HFFc6 (cell line): ENCODE data around the gene NPS. TPM values are rescaled to one million over a fixed set of nuclear protein-coding genes. Genes with fewer than 3 reads are reported as not detected.

Experiments used
- DNase-seq: peaks from one replicate; pipeline ENCODE4 v3.0.0-alpha.2; 2018
- H3K27ac Mint-ChIP-seq: 2 replicates; pipeline ENCODE4 v1.8.0; 2020; ENCODE audit warnings: mild to moderate bottlenecking, mixed read lengths
- H3K27me3 Mint-ChIP-seq: 2 replicates; pipeline ENCODE4 v1.8.0; 2021; ENCODE audit warnings: mild to moderate bottlenecking, moderate library complexity, mixed read lengths; ENCODE audit not compliant: insufficient read depth
- H3K36me3 Mint-ChIP-seq: 2 replicates; pipeline ENCODE4 v1.8.0; 2021; ENCODE audit warnings: low read depth, mixed read lengths
- H3K4me1 Mint-ChIP-seq: 2 replicates; pipeline ENCODE4 v1.8.0; 2020; ENCODE audit warnings: low read depth, mixed read lengths
- H3K4me3 Mint-ChIP-seq: 2 replicates; pipeline ENCODE4 v1.8.0; 2020; ENCODE audit warnings: mild to moderate bottlenecking, moderate library complexity, mixed read lengths
- H3K9me3 Mint-ChIP-seq: 2 replicates; pipeline ENCODE4 v1.8.0; 2020; ENCODE audit warnings: mild to moderate bottlenecking, mixed read lengths
- total RNA-seq, 6 experiments: library from RNA; stranded (reverse); fragmentation: NEBNext Ultra II Directional; extraction: Animal tissue kit (Norgen Biotek cat#: 25700); gene quantifications; 2 replicates in 1 of 6; 3 replicates in 5 of 6; pipeline ENCODE4 v1.2.3, GENCODE V29; 2021
- TF ChIP-seq, protein P1 (sequence below): fragments of 200-600 bp; sonication (generic); IDR thresholded peaks from 2 replicates; pipeline ENCODE4 v1.5.0; 2021; ENCODE audit warnings: antibody characterized with exemption, mild to moderate bottlenecking

NPS gene
- total RNA-seq, 6 experiments from 2014 or later: not detected

- no peaks in the 10 kb centered on the region for H3K4me1 Mint-ChIP-seq
- peaks cover 53% of the 10 kb centered on the region for H3K9me3 Mint-ChIP-seq
- no peak overlapping the region for H3K27ac Mint-ChIP-seq
- TF ChIP-seq, protein P1, sequence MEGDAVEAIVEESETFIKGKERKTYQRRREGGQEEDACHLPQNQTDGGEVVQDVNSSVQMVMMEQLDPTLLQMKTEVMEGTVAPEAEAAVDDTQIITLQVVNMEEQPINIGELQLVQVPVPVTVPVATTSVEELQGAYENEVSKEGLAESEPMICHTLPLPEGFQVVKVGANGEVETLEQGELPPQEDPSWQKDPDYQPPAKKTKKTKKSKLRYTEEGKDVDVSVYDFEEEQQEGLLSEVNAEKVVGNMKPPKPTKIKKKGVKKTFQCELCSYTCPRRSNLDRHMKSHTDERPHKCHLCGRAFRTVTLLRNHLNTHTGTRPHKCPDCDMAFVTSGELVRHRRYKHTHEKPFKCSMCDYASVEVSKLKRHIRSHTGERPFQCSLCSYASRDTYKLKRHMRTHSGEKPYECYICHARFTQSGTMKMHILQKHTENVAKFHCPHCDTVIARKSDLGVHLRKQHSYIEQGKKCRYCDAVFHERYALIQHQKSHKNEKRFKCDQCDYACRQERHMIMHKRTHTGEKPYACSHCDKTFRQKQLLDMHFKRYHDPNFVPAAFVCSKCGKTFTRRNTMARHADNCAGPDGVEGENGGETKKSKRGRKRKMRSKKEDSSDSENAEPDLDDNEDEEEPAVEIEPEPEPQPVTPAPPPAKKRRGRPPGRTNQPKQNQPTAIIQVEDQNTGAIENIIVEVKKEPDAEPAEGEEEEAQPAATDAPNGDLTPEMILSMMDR: no peak
- no peak for DNase-seq
- no peaks in the 10 kb centered on the region for H3K27me3 Mint-ChIP-seq
- no peak overlapping the region for H3K4me3 Mint-ChIP-seq
- no peaks in the 10 kb centered on the region for H3K36me3 Mint-ChIP-seq
Measured at GRCh38 chr10:127532193-127532592, 16.9 kb upstream of the NPS start.

- peaks cover 48% of the 10 kb centered on the region for H3K9me3 Mint-ChIP-seq
Measured at GRCh38 chr10:127532659-127533058, 16.4 kb upstream of the NPS start.

GRCh38 chr10:127534074-127534473, 15.0 kb upstream of the NPS start:
- no peak overlapping the region for H3K4me3 Mint-ChIP-seq
- no peaks in the 10 kb centered on the region for H3K4me1 Mint-ChIP-seq
- no peak for DNase-seq
- no peak overlapping the region for H3K27ac Mint-ChIP-seq
- H3K36me3 Mint-ChIP-seq: no peaks in the 10 kb centered on the region
- TF ChIP-seq, protein P1: no peak
- peaks cover 46% of the 10 kb centered on the region for H3K9me3 Mint-ChIP-seq
- no peaks in the 10 kb centered on the region; the same call in 1 of the 2 replicates for H3K27me3 Mint-ChIP-seq

More at GRCh38 chr10:127532659-127533058, 16.4 kb upstream of the NPS start:
- DNase-seq: no peak
- Mint-ChIP-seq H3K4me3 (no peak overlapping the region), H3K36me3 (no peaks in the 10 kb centered on the region), H3K27ac (no peak overlapping the region), H3K27me3 (no peaks in the 10 kb centered on the region), H3K4me1 (no peaks in the 10 kb centered on the region)
- TF ChIP-seq, protein P1: no peak

DNA sequence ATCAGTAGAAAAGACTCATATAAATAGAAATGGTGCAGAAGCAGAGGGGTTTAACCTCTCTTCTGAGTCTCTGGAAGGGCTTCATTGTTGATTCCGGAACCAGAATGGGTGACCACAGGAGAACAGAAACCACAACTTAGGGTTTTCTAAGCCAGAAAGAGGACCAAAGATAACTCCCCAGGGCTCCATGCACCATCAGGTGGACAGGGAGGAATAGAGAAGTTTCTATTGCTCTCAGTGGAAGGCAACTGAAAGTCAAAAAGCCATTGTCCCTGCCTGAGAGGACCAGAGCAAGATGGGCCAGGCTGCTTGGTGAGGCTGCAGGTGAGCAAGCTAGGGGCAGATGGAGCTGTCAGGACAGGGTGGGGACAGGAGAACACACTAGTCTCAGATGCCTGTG, 14.6 kb upstream of the NPS start:
- Mint-ChIP-seq H3K27ac (no peak overlapping the region), H3K27me3 (no peaks in the 10 kb centered on the region; the same call in 1 of the 2 replicates), H3K4me3 (no peak overlapping the region), H3K9me3 (peaks cover 44% of the 10 kb centered on the region), H3K4me1 (no peaks in the 10 kb centered on the region), H3K36me3 (no peaks in the 10 kb centered on the region)
- DNase-seq: no peak
- TF ChIP-seq, protein P1: no peak

DNA sequence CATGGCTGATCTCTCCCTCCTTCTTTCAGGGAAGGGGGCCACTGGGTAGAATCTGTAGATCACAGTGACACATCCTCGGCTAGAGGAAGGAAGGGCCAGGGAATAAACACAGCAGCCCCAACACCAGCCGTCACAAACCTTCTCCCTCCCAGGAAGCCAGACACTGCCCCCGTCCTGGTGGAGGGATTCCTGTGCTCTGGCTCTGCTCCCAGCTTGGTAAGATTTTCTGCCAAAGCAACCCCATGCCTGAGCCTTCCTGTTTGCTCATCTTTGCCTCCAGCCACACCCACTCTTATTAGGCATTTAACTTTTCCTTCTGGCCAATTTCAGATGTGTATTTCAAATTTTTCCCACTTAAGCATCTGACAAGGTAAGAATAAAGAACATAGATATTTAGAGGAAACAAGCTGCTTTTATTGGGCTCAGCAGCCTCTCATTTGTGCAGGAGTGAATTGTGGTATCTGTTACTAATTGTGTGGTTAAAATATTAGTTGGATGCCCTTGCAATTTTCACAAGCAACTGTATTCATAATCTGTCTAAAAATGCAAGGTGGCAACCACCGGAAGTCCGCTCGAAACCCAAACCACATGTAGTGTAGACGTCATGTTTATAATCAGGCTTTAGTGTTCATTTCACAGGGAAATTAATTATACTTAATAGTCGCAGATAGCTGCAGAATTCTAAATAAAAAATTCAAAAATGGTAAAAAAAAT, 13.2 kb upstream of the NPS start:
- no peaks in the 10 kb centered on the region for H3K36me3 Mint-ChIP-seq

More for the DNA sequence above, 13.2 kb upstream of the NPS start:
- DNase-seq: no peak
- TF ChIP-seq, protein P1: no peak
- peaks cover 50% of the 10 kb centered on the region for H3K9me3 Mint-ChIP-seq
- no peak overlapping the region for H3K4me3 Mint-ChIP-seq
- no peaks in the 10 kb centered on the region; the same call in 1 of the 2 replicates for H3K27me3 Mint-ChIP-seq
- H3K4me1 Mint-ChIP-seq: no peaks in the 10 kb centered on the region
- H3K27ac Mint-ChIP-seq: no peak overlapping the region
